ENCODE results near the gene ASB3. TPM values are rescaled to one million over a fixed set of nuclear protein-coding genes. Genes with fewer than 3 reads are reported as not detected.

ASB3 gene
- total and polyA plus RNA-seq, 9 of the 15 experiments (the other 6 are each of a cell fraction or from before 2014, with no cell fraction given), result 13.6 to 35.3 (median 18.7) TPM

- no peak for FAIRE-seq
- Histone ChIP-seq H3K4me1 (replicated peaks in 1 of 2; ENCODE audit: control insufficient read depth in 2 of 2, insufficient read depth in 2 of 2, low read length in 2 of 2) (no peaks in the 10 kb centered on the region), H3K4me2 (ENCODE audit: insufficient read depth, low read length) (no peak overlapping the region), H3K36me3 (ENCODE audit: control insufficient read depth, insufficient read depth, low read length) (peaks cover 28% of the 10 kb centered on the region; the same call in 2 of the 3 replicates), H4K20me1 (replicated peaks; ENCODE audit: control insufficient read depth, insufficient read depth, low read length) (no peaks in the 10 kb centered on the region), H3K79me2 (ENCODE audit: control insufficient read depth, insufficient read depth, low read length) (no peaks in the 10 kb centered on the region), H3K4me3 (no peak overlapping the region), H3K9me1 (ENCODE audit: control insufficient read depth, insufficient read depth, low read length) (no peaks in the 10 kb centered on the region), H3K9ac (ENCODE audit: insufficient read depth in 1 of 2, low read depth in 2 of 2, low read length in 2 of 2) (no peak overlapping the region), H3K9me3 (replicated peaks; ENCODE audit: control insufficient read depth, insufficient read depth, low read depth, low read length) (peaks cover 7% of the 10 kb centered on the region; the same call in 1 of the 2 replicates), H2AFZ (ENCODE audit: low read depth, low read length) (no peak overlapping the region), H3K27ac (ENCODE audit: extremely low read depth, low read depth, low read length) (no peak overlapping the region), H3K27me3 (ENCODE audit: control insufficient read depth in 2 of 2, insufficient read depth in 2 of 2, low read length in 2 of 2) (no peaks in the 10 kb centered on the region)
- no peak for TF ChIP-seq ZNF830 (CRISPR knock-in tag; IDR thresholded peaks at IDR 0.05)
- no peak for ATAC-seq
- no peak for DNase-seq (ENCODE audit: extremely low read depth in 1 of 4, low spot score in 3 of 4)
- 98% methylated on average over 5 of the region's 7 CpGs for WGBS (ENCODE audit: insufficient coverage, low coverage, missing lambda C conversion rate)
- ChIA-PET CTCF (ENCODE audit: low intra/inter-chr PET ratio) (no interaction called here), POLR2A (no interaction called here)
- in situ Hi-C loops (cut with MboI), result no loop called here
- BruUV-seq (replicated peaks), result no TSS peak
- intact Hi-C loops (cut with micrococcal nuclease), result no loop called here
Measured at GRCh38 chr2:53711271-53711780, 75.4 kb downstream of the ASB3 start.

GRCh38 chr2:53708988-53709387, 77.8 kb downstream of the ASB3 start:
- Histone ChIP-seq H3K27me3 (ENCODE audit: control insufficient read depth in 2 of 2, insufficient read depth in 2 of 2, low read length in 2 of 2) (no peaks in the 10 kb centered on the region), H3K4me1 (replicated peaks in 1 of 2; ENCODE audit: control insufficient read depth in 2 of 2, insufficient read depth in 2 of 2, low read length in 2 of 2) (no peaks in the 10 kb centered on the region), H4K20me1 (replicated peaks; ENCODE audit: control insufficient read depth, insufficient read depth, low read length) (no peaks in the 10 kb centered on the region), H3K4me3 (no peak overlapping the region), H2AFZ (ENCODE audit: low read depth, low read length) (no peak overlapping the region), H3K9me1 (ENCODE audit: control insufficient read depth, insufficient read depth, low read length) (no peaks in the 10 kb centered on the region), H3K27ac (ENCODE audit: extremely low read depth, low read depth, low read length) (no peak overlapping the region), H3K36me3 (ENCODE audit: control insufficient read depth, insufficient read depth, low read length) (peaks cover 23% of the 10 kb centered on the region; the same call in 2 of the 3 replicates), H3K79me2 (ENCODE audit: control insufficient read depth, insufficient read depth, low read length) (no peaks in the 10 kb centered on the region), H3K9ac (ENCODE audit: insufficient read depth in 1 of 2, low read depth in 2 of 2, low read length in 2 of 2) (no peak overlapping the region), H3K9me3 (replicated peaks; ENCODE audit: control insufficient read depth, insufficient read depth, low read depth, low read length) (peaks cover 7% of the 10 kb centered on the region; the same call in 1 of the 2 replicates), H3K4me2 (ENCODE audit: insufficient read depth, low read length) (no peak overlapping the region)
- no peak for TF ChIP-seq ZNF121 (CRISPR knock-in tag; conservative IDR thresholded peaks at IDR 0.05)
- TF ChIP-seq CBX1 (IDR thresholded peaks at IDR 0.05; ENCODE audit: low read depth), result 0 out of 2 replicates have a peak, but pooled peaks have one; percentile 29
- peak in 1 of 2 experiments; percentile 66; a peak in 2 of 3 replicates for TF ChIP-seq CBX3 (IDR thresholded peaks at IDR 0.05; ENCODE audit: borderline replicate concordance in 1 of 2, low read length in 2 of 2)
- TF ChIP-seq CBX5 (IDR thresholded peaks at IDR 0.05; ENCODE audit: borderline replicate concordance, low read depth), result peak; percentile 66; the same call in 1 of the 2 replicates
- TF ChIP-seq RBM25 (IDR thresholded peaks at IDR 0.05; ENCODE audit: low read depth, low read length, severe bottlenecking), result no peak
- peak; percentile 69 for TF ChIP-seq TRIM28 (IDR thresholded peaks at IDR 0.05)
- TF ChIP-seq ZFP36 (IDR thresholded peaks at IDR 0.05; ENCODE audit: low read depth, low read length, partially characterized antibody), result peak; percentile 93
- peak; percentile 42; the same call in 1 of the 2 replicates for TF ChIP-seq CEBPZ (IDR thresholded peaks at IDR 0.05; ENCODE audit: borderline replicate concordance, low read depth, low read length)
- POLR2A ChIA-PET, result no interaction called here
- ATAC-seq (peak; percentile 45; the same call in 2 of the 3 replicates), FAIRE-seq (no peak), DNase-seq (ENCODE audit: extremely low read depth in 1 of 4, low spot score in 3 of 4) (peak in 1 of 4 experiments; percentile 11)
- intact Hi-C loops (cut with micrococcal nuclease) (no loop called here), in situ Hi-C loops (cut with MboI) (no loop called here)
- BruUV-seq (replicated peaks), result no TSS peak
- CTCF ChIA-PET (ENCODE audit: low intra/inter-chr PET ratio), result no interaction called here
